Heart right ventricle (tissue), 16 donors: Measurements from ENCODE around the gene INSYN2B. TPM values are rescaled to one million over a fixed set of nuclear protein-coding genes. Genes with fewer than 3 reads are reported as not detected.
A peak's percentile ranks its signal among the peaks of the same experiment; 100 is the strongest.

Experiments used
- ATAC-seq, 8 donors: fragments of 200-7000 bp; cut with Tn5 transposase; one replicate each; pipeline ENCODE4 v1.9.1; 2020; ENCODE audit warnings: mild to moderate bottlenecking in 8 of 8, moderate library complexity in 8 of 8, moderate number of reproducible peaks in 1 of 8
- DNase-seq, 2 donors: peaks; one replicate each; pipeline ENCODE4 v3.0.0-alpha.2; 2020
- H3K27ac ChIP-seq, 10 donors: fragments of 200-600 bp; sonication (generic) in 2 of 10; one replicate each; pipeline versions ENCODE4 v1.5.0 to v1.8.0; 2020 to 2022; ENCODE audit warnings: mild to moderate bottlenecking in 3 of 10
- H3K27me3 ChIP-seq, 7 donors: fragments of 200-600 bp; one replicate each; pipeline ENCODE4 v1.8.0; 2021 to 2022; ENCODE audit warnings: mild to moderate bottlenecking in 2 of 7
- H3K36me3 ChIP-seq, 9 donors: fragments of 200-600 bp; sonication (generic) in 1 of 9; one replicate each; pipeline versions ENCODE4 v1.5.0 to v1.8.0; 2020 to 2022; ENCODE audit warnings: mild to moderate bottlenecking in 2 of 9
- H3K4me1 ChIP-seq, 9 donors: fragments of 200-600 bp; sonication (generic) in 1 of 9; one replicate each; pipeline versions ENCODE4 v1.5.0 to v1.8.0; 2020 to 2022; ENCODE audit warnings: mild to moderate bottlenecking in 4 of 9
- H3K4me3 ChIP-seq, 10 donors: fragments of 200-600 bp; sonication (generic) in 2 of 10; one replicate each; pipeline versions ENCODE4 v1.5.0 to v1.8.0; 2020 to 2022; ENCODE audit warnings: mild to moderate bottlenecking in 7 of 10, moderate library complexity in 2 of 10
- H3K9me3 ChIP-seq, 11 donors: fragments of 200-600 bp in 10 of 11; sonication (generic) in 2 of 11; one replicate each; pipeline versions ENCODE4 v1.5.0 to v1.8.0; 2013 to 2022; ENCODE audit warnings: mild to moderate bottlenecking in 2 of 11, control low read depth in 1 of 11, moderate library complexity in 1 of 11
- CTCF ChIP-seq, 9 donors: fragments of 200-600 bp; sonication (generic) in 2 of 9; IDR thresholded peaks; one replicate each; pipeline versions ENCODE4 v1.5.0 to v1.8.0; 2021 to 2022; ENCODE audit warnings: antibody characterized with exemption in 9 of 9, mild to moderate bottlenecking in 5 of 9, moderate library complexity in 1 of 9
- WGBS, 2 donors: extraction: QIAGEN DNeasy Blood & Tissue Kit; methylation state at CpG; one replicate each; pipeline ENCODE4 v1.1.7; 2013; ENCODE audit warnings: inconsistent platforms in 1 of 2; 5-methylcytosine and 5-hydroxymethylcytosine counted together
- intact Hi-C, 10 donors: fragments of 100-400 bp; cut with DNase I; formaldehyde crosslinking; loops; one replicate each; pipeline versions ENCODE4 v1.11.1 to v1.14.2; 2022
- polyA plus RNA-seq, 2 donors: library from polyadenylated mRNA; stranded (reverse); fragments of 200-250 nt; gene quantifications; one replicate each; pipeline ENCODE4 v1.2.3, GENCODE V29; 2013
- total RNA-seq, 10 donors: library from RNA; stranded (reverse); fragmentation: NEBNext Ultra II Directional in 3 of 10; extraction: Animal tissue kit (Norgen Biotek cat#: 25700) in 3 of 10; gene quantifications; one replicate each; pipeline versions ENCODE4 v1.2.1 to v1.2.4, GENCODE V29; 2021 to 2023
- donor health status: Arrhythmogenic right ventricular cardiomyopathy.
- donor health status: ischemic (EF 13 %, LVEDD 7.1; RV severe dilation, severe dysfunction).
- donor health status: healthy with polysubstance abuse.
- donor health status: DM: no; HTN: yes; CAD: no.
- donor health status: DM: no; HTN: no; CAD: no.
- donor health status: ischemic (EF 25% LVEDD 6.9; RV normal size, moderate dysfunction).
- donor health status: ischemic (EF 25% LVEDD 5.7; RV mildly dilated, moderate dysfunction).
- donor health status: healthy.
- donor health status: DM: yes; HTN: yes; CAD: no.
- donor health status: Ischemic cardiomyopathy.
- donor health status: ischemic (EF 35%, LVEDD 5.7; RV mildly dilated, moderate dysfunction).
- donor health status: nonischemic (EF 11% LVEDD 7.7; RV severe dilation, severe dysfunction).
- donor health status: DM: yes; HTN: yes; CAD: no.
- donor health status: PGD.
- donor health status: ischemic (EF 29% LVEDD 5.4; RV normal size, mild dysfunction).
- donor health status: nonischemic (EF 23%, LVEDD 6.1; RV moderate dilation, normal function).

The INSYN2B gene
- total and polyA plus RNA-seq, 12 donors: 0.09 to 0.87 (median 0.14) TPM; not detected in 7

- Histone ChIP-seq H3K4me3 (no peak overlapping the region), H3K36me3 (peaks cover 0 to 11% (median 0%) of the 10 kb centered on the region in 9 donors), H3K27ac (no peak overlapping the region), H3K27me3 (peaks cover 0 to 7% (median 0%) of the 10 kb centered on the region in 7 donors), H3K9me3 (no peaks in the 10 kb centered on the region), H3K4me1 (peaks cover 0 to 30% (median 0%) of the 10 kb centered on the region in 9 donors)
- no peak for TF ChIP-seq CTCF (IDR thresholded peaks at IDR 0.05)
- ATAC-seq (no peak), DNase-seq (no peak)
- intact Hi-C loops: loop anchor here in 1 of 10 donors (10.0 kb wide), 1 partner anchor 65 kb away; no protein-coding TSS in a partner anchor
- 50 to 51% methylated on average over 2 of the region's 2 CpGs for WGBS, 2 donors
These were observed 110.1 kb downstream of the INSYN2B start for GRCh38 chr5:169870211-169870610.

- WGBS, 2 donors: 92 to 94% methylated on average over 3 of the region's 3 CpGs
- intact Hi-C loops: no loop called here
These were observed 111.2 kb downstream of the INSYN2B start for GRCh38 chr5:169869066-169869465.

GRCh38 chr5:169867347-169867746 lies 112.9 kb downstream of the INSYN2B start:
- Histone ChIP-seq H3K27me3 (peaks cover 0 to 14% (median 0%) of the 10 kb centered on the region in 7 donors), H3K27ac (no peak overlapping the region), H3K36me3 (peaks cover 0 to 11% (median 0%) of the 10 kb centered on the region in 9 donors), H3K9me3 (no peaks in the 10 kb centered on the region), H3K4me1 (peaks cover 0 to 5% (median 0%) of the 10 kb centered on the region in 9 donors), H3K4me3 (no peak overlapping the region)
- 92 to 94% methylated on average over 2 of the region's 2 CpGs for WGBS, 2 donors
- no peak for DNase-seq
- ATAC-seq: no peak
- intact Hi-C loops: no loop called here
- TF ChIP-seq CTCF (IDR thresholded peaks at IDR 0.05): no peak

More at GRCh38 chr5:169869066-169869465, 111.2 kb downstream of the INSYN2B start:
- Histone ChIP-seq H3K27me3 (peaks cover 0 to 12% (median 0%) of the 10 kb centered on the region in 7 donors), H3K4me1 (peaks cover 0 to 18% (median 0%) of the 10 kb centered on the region in 9 donors), H3K9me3 (no peaks in the 10 kb centered on the region), H3K27ac (no peak overlapping the region), H3K4me3 (no peak overlapping the region), H3K36me3 (peaks cover 0 to 11% (median 0%) of the 10 kb centered on the region in 9 donors)
- ATAC-seq: peak in 1 of 8 donors; percentile 28
- no peak for DNase-seq
- no peak for TF ChIP-seq CTCF (IDR thresholded peaks at IDR 0.05)

- Histone ChIP-seq H3K27ac (no peak overlapping the region), H3K9me3 (no peaks in the 10 kb centered on the region), H3K4me1 (no peaks in the 10 kb centered on the region), H3K36me3 (peaks cover 0 to 9% (median 0%) of the 10 kb centered on the region in 9 donors), H3K4me3 (no peak overlapping the region), H3K27me3 (peaks cover 0 to 14% (median 0%) of the 10 kb centered on the region in 7 donors)
- intact Hi-C loops: no loop called here
- ATAC-seq (no peak), DNase-seq (no peak)
- WGBS, 2 donors: 81 to 86% methylated on average over 1 of the region's 1 CpG
- TF ChIP-seq CTCF (IDR thresholded peaks at IDR 0.05): no peak
These were observed 115.8 kb downstream of the INSYN2B start for GRCh38 chr5:169864483-169864882.
